IMR-90 (cell line): ENCODE measurements around the gene GBE1.

Experiments used
- POLR2A ChIP-seq: IDR thresholded peaks from 2 replicates; pipeline ENCODE4 v1.6.1; 2012; ENCODE audit warnings: mild to moderate bottlenecking, low read depth, low read length
- RAD21 ChIP-seq: IDR thresholded peaks from 2 replicates; pipeline ENCODE4 v1.6.1; 2012; ENCODE audit warnings: low read length, improper control_type of control experiment
- TF ChIP-seq, protein P1 (sequence below): conservative IDR thresholded peaks from 2 replicates; pipeline ENCODE4 v1.5.1; 2012; ENCODE audit warnings: mild to moderate bottlenecking, low read depth, low read length, improper control_type of control experiment

DNA sequence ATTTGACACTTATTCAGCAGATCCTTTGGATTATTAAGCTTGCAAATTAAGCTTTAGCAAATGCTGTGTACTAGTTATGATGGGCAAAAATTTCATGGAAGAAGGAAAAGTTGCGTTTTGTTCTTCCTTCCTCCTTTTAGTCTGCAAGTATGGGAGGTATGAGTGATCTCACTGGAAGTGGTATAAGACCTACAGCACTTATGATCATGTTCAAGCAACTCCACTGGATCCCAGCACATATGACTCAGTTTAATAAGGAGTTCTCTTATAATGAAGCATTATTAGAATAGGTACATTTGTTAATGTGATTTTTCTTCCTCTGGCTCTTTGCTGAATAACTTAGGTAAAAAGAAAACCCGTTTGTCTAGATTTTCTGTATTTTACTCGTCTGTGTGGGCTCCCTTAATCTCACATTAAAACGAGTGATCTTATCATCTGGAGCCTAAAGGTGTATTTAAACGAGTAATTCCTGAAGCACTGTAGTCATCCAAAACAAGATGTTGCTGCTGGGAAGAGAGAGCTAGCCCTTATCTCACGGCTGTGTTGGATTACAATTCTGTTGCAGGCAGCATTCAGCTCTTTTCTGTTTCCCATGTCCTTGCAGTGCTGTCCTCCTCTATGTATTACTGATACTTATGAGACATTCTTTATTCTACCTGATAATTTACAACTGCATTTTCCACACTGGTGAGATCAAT lies 264.9 kb downstream of the GBE1 start:
- TF ChIP-seq, protein P1, sequence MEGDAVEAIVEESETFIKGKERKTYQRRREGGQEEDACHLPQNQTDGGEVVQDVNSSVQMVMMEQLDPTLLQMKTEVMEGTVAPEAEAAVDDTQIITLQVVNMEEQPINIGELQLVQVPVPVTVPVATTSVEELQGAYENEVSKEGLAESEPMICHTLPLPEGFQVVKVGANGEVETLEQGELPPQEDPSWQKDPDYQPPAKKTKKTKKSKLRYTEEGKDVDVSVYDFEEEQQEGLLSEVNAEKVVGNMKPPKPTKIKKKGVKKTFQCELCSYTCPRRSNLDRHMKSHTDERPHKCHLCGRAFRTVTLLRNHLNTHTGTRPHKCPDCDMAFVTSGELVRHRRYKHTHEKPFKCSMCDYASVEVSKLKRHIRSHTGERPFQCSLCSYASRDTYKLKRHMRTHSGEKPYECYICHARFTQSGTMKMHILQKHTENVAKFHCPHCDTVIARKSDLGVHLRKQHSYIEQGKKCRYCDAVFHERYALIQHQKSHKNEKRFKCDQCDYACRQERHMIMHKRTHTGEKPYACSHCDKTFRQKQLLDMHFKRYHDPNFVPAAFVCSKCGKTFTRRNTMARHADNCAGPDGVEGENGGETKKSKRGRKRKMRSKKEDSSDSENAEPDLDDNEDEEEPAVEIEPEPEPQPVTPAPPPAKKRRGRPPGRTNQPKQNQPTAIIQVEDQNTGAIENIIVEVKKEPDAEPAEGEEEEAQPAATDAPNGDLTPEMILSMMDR: no peak
- TF ChIP-seq POLR2A: no peak
- no peak for TF ChIP-seq RAD21
